Astrocyte of the spinal cord (primary cell): Measurements from ENCODE around the gene STAG1.

Experiments used
- DNase-seq: peaks from one replicate; pipeline ENCODE4 v3.0.0; 2011; ENCODE audit warnings: low read depth, low spot score
- H3K4me3 ChIP-seq: 2 replicates; pipeline ENCODE4 v1.5.1; 2011; ENCODE audit warnings: low read depth, mild to moderate bottlenecking, low read length, moderate library complexity
- in situ Hi-C: cut with HindIII; loops from 2 replicates; pipeline ENCODE4 v1.10.0; 2017; ENCODE audit warnings: low sequenced_read_pairs
- TF ChIP-seq, protein P1 (sequence below): IDR thresholded peaks from 2 replicates; pipeline ENCODE4 v1.5.1; 2012; ENCODE audit warnings: low read depth, mild to moderate bottlenecking, low read length, inconsistent platforms

The STAG1 gene

DNA sequence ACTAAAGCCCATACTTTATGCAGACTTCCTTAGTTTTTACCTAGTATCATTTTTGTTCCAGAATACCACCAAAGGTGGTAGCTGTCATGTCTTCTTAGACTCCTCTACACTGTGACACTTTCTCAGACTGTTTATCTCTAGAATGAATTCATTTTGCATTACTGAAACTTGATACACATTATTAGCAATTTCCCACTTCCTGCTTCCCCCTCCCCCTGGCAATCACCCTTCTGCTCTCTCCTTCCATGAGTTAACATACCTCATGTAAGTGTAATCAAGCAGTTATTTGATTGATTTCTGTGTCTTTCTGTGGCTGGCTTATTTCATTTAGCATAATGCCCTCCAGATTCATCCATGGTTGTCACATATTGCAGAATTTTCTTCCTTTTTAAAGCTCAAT, 204.9 kb downstream of the STAG1 start:
- TF ChIP-seq, protein P1, sequence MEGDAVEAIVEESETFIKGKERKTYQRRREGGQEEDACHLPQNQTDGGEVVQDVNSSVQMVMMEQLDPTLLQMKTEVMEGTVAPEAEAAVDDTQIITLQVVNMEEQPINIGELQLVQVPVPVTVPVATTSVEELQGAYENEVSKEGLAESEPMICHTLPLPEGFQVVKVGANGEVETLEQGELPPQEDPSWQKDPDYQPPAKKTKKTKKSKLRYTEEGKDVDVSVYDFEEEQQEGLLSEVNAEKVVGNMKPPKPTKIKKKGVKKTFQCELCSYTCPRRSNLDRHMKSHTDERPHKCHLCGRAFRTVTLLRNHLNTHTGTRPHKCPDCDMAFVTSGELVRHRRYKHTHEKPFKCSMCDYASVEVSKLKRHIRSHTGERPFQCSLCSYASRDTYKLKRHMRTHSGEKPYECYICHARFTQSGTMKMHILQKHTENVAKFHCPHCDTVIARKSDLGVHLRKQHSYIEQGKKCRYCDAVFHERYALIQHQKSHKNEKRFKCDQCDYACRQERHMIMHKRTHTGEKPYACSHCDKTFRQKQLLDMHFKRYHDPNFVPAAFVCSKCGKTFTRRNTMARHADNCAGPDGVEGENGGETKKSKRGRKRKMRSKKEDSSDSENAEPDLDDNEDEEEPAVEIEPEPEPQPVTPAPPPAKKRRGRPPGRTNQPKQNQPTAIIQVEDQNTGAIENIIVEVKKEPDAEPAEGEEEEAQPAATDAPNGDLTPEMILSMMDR, result no peak
- in situ Hi-C loops, result no loop called here
- H3K4me3 ChIP-seq, result no peak overlapping the region
- no peak for DNase-seq

DNA sequence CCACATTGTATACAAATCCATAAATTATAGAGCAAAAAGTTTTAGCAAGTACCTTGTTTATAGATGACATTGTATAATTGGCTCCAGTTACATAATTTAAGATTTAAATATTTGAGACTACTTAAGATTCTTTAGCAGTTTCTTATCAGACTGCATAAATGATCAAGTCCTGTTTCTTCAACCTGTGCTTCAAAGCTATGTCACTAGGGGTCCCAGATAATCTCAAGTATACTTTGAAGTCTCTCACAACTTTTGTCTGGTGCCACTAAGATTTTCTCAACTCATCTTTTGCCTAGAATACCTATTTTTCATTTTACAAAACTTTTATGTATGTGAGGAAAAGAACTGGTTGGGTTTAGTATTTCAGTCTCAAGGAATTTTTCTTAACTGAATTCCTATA, 205.5 kb downstream of the STAG1 start:
- TF ChIP-seq, protein P1, result peak; percentile 32
- DNase-seq, result peak; percentile 29
- in situ Hi-C loops, result no loop called here
- no peak overlapping the region for H3K4me3 ChIP-seq

DNA sequence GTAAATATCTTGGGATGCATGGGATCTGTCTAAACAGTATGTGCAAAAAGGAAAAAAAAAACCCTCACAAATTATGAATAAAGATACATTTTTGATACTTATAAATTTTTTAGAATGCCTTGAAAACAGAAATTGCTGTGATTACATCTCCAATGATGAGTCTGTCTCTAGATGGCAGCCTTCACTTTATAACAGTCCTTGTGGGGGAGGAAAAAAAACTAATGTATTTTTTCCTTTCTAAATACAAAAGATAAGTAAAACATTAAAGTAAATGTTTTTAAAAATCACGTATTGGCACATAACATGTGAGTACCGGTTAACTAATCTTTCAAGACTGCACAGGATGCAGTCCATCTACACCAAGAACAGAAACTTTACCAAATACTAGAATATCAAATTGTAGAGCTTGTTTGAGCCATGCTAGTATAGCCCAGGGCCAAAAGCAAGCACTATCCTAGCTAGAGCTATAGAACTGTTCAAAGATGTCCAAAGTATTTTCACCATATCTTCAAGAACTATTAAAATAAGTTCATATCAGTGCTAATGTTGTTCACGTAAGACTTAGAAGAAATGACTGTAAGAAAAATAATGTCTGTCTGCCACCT, 206.4 kb downstream of the STAG1 start:
- H3K4me3 ChIP-seq, result no peak overlapping the region
- in situ Hi-C loops, result no loop called here
- peak; percentile 48 for DNase-seq
- TF ChIP-seq, protein P1, result peak; percentile 34

DNA sequence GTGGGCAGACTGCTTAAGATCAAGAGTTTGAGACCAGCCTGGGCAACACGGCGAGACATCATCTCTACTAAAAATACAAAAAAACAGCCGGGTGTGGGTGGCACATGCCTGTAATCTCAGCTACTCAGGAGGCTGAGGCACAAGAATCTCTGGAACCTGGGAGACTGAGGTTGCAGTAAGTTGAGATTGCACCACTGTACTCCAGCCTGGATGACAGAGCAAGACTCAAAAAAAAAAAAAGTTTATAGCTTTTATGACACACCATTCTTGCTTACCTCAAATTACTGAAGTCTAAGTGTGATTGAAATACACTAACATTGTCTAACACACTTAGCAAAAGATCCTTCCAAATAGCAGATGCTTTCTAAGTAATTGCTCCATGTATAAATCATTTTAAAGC, 207.6 kb downstream of the STAG1 start:
- in situ Hi-C loops, result no loop called here
- H3K4me3 ChIP-seq, result no peak overlapping the region
- no peak for DNase-seq
- TF ChIP-seq, protein P1, result no peak

DNA sequence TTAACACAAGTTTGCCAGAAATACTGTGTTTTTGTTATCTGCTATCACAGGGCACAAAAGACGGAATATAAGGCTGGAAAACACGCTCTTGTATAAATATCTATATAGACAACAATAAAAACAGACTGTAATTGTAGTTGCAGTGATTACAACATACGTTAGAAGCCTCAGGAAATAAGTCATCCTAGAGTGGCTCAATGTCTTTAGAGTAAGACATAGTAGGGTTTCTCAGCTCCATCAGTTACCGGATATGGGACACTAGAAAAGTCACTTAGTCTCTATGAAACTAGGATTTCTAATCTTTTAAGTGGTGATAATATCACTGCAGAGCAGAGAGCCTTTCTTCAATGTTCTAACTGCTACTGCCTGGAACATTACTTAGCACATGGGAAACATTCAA, 208.8 kb downstream of the STAG1 start:
- in situ Hi-C loops, result no loop called here
- H3K4me3 ChIP-seq, result no peak overlapping the region
- DNase-seq, result no peak
- TF ChIP-seq, protein P1, result no peak

DNA sequence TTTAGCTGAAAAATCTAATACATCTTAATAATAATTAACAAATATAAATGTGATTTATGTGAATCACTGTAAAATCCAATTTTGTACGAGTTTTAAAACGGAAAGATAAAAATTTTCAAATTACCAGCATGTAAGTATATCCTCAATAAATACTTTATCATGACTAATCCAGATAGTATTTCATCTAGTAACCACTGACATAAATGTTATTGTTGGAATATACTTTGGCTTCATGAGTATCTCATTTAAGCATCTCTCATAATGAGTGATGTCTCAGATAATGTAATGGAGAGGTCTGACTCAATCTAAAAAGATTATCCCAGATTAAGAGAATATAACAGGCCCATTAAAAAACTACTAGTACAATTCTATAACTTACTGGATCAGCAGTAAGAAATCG, 216.3 kb downstream of the STAG1 start:
- DNase-seq, result peak; percentile 18
- no peak overlapping the region for H3K4me3 ChIP-seq
- in situ Hi-C loops, result no loop called here
- TF ChIP-seq, protein P1, result no peak

DNA sequence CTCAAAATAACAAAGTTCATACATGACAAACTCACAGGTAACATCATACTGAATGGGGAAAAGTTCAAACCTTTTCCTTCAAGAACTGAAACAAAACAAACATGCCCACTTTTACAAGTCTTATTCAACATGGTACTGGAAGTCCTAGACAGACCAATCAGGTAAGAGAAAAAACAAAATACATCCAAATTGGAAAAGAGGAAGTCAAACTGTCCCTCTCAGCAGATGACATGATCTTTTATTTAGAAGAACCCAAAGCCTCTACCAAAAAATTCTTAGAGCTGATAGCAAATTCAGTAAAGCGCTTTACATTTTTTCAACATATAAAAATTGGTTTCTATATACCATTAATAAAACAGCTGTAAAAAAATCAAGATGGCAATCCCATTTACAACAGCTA, 219.4 kb downstream of the STAG1 start:
- TF ChIP-seq, protein P1, result no peak
- no peak overlapping the region for H3K4me3 ChIP-seq
- no peak for DNase-seq
- in situ Hi-C loops, result no loop called here
